22Rv1 (cell line): ENCODE measurements around the gene NDUFAF7.

Experiments
- ZFX ChIP-seq: fragments of 450-650 bp; IDR thresholded peaks from 2 replicates; pipeline ENCODE4 v1.6.1; 2017; ENCODE audit warnings: antibody characterized with exemption, borderline replicate concordance
- TF ChIP-seq, protein P1 (sequence below): fragments of 450-650 bp; IDR thresholded peaks from 2 replicates; pipeline ENCODE4 v1.5.1; 2017; ENCODE audit warnings: mild to moderate bottlenecking

DNA sequence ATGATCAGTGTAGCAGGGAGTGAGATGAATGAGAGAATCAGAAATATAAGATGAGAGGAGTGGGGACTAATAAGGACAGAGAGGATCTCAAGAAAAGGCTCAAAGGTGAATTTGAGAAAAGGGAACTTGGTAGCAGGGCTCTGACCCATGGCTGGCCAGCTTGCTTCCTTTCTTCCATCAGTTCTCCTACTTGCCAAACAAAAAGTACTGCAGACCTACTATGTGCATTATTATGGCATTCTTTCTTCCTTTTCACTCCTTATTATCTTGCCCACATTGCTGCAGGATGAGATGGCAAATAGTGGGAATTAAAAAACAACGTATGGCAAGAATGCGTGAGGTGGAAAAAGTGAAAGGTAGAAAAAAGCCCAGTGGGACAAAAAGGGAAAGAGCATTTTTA is 60.2 kb downstream of the NDUFAF7 start:
- TF ChIP-seq, protein P1, sequence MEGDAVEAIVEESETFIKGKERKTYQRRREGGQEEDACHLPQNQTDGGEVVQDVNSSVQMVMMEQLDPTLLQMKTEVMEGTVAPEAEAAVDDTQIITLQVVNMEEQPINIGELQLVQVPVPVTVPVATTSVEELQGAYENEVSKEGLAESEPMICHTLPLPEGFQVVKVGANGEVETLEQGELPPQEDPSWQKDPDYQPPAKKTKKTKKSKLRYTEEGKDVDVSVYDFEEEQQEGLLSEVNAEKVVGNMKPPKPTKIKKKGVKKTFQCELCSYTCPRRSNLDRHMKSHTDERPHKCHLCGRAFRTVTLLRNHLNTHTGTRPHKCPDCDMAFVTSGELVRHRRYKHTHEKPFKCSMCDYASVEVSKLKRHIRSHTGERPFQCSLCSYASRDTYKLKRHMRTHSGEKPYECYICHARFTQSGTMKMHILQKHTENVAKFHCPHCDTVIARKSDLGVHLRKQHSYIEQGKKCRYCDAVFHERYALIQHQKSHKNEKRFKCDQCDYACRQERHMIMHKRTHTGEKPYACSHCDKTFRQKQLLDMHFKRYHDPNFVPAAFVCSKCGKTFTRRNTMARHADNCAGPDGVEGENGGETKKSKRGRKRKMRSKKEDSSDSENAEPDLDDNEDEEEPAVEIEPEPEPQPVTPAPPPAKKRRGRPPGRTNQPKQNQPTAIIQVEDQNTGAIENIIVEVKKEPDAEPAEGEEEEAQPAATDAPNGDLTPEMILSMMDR = no peak
- TF ChIP-seq ZFX = no peak
